Islet precursor cell (in vitro differentiated cells): Measurements from ENCODE around the gene ANKRD63.

Experiments used
- DNase-seq: peaks from one replicate; pipeline ENCODE4 v3.0.0-alpha.2; 2018

ANKRD63 gene

DNA sequence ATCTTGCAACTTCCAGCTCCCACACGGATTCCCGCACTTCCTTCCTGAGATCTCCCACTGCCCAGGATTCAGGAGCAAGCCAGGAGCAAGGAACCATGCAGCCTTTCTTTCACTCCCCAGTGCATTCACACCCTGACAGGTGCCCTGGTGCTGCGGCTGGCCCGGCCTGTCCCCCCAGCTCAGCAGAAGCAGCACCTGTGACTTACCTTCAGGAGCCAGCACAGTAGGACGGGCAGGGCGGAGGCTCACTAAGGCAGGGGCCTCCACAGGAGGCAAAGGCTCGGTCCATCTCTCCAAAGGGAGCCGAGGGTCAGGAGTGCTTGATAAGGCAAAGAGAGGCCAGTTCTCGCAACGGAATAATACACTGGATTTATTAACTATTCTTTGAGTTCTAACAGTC lies 4.8 kb downstream of the ANKRD63 start:
- DNase-seq = no peak

DNA sequence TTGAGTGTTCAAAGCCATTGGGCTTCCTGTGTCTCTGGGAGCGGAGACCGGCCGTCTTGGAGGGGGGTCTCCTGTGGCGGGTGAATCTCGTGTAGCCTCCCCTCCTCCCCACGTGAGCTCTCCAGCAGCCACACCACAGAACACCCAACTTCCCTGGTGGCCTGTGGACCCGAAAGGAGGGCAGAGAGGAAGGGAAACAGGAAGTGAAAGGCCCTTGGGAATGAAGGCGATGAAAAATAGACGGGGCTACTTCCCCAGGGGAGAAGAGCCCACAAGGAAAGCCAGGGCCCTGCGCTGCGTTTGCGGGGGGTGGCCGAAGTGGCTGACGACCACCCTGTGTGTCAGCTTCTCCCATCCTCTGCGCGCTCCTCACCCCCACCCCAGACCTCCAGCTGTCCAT lies 5.4 kb downstream of the ANKRD63 start:
- DNase-seq = no peak

DNA sequence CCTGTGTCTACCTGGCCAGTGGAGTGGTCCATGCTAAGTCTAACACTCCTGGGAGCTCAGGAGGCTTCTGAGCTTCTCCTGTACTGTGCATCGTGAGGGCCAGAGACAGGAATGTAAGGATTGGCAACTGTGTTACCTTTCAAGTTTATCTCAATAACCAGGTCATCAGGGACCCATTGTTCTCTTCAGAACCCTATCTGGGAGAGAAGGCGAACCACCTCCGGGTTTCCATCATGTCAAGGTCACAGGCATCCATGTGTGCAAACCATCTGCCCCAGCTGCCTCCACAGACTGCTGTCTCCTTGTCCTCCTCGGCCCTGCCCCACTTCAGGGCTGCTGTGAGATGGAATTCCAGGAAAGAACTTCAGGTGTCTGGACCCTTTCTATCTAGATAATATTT lies 5.9 kb downstream of the ANKRD63 start:
- DNase-seq = no peak

DNA sequence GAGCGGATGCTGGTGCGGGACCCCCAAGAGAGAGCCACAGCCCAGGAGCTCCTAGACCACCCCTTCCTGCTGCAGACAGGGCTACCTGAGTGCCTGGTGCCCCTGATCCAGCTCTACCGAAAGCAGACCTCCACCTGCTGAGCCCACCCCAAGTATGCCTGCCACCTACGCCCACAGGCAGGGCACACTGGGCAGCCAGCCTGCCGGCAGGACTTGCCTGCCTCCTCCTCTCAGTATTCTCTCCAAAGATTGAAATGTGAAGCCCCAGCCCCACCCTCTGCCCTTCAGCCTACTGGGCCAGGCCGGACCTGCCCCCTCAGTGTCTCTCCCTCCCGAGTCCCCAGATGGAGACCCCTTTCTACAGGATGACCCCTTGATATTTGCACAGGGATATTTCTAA lies 6.9 kb downstream of the ANKRD63 start:
- no peak for DNase-seq

DNA sequence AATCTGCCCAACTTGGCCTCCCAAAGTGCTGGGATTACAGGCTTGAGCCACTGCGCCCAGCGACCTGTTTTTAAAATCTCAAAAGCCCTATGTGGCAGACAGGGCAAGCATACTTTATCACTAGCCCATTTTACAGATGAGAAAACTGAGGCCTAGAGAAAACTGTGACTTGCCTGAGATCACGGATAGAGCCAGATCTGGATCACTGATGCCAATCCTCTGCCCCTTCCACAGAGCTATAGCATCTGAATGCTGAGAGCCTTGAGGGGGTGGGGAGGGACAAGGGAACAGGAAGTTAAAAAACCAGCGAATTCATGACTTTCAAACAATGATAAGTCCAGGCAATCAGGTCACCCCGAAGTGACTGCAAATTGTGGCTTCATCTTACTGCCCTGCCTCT lies 7.3 kb downstream of the ANKRD63 start:
- DNase-seq = no peak

DNA sequence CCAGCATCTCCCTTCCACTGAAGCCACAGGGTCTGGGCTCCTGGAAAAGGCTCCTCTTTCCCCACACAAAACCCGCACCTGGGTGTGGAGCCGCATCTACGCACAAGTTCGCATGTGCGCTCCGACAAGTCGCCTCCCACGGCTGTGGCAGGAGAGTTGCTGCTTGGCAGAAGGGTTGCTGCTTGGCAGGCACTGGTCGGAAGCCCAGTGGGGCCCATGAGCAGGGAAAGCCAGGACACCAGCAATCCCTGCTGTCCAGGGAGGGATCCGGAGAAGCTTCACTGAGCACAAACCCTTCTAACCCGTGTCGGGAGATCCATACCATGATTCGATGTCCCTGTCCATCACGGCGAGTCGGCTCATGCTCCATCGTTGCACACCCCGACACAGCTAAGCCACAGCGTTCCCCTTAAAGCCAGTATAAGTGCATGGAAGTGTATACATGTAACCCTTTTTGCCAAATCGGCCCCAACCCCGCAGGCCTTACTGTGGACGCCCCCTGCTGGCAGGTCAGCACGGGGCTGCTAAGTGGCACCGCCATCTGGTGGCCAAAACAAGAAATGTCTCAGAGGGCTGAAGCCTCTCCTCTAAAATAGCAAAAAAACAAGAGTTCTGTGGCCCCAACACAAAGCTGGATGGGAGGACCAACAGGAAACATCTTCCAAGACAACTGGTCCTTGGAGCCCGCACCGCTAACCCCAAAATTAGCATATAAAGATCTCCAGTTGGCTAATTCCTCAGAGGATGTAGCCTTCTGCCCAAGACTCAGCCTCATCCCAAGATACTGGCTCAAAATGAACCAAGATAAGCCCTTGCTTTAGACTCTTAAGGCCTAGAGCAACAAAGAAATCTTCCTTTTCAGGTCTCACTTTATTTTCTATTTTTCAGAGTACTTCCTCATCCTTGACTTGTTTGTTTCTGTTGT lies 8.3 kb downstream of the ANKRD63 start:
- peak; percentile 89 for DNase-seq

DNA sequence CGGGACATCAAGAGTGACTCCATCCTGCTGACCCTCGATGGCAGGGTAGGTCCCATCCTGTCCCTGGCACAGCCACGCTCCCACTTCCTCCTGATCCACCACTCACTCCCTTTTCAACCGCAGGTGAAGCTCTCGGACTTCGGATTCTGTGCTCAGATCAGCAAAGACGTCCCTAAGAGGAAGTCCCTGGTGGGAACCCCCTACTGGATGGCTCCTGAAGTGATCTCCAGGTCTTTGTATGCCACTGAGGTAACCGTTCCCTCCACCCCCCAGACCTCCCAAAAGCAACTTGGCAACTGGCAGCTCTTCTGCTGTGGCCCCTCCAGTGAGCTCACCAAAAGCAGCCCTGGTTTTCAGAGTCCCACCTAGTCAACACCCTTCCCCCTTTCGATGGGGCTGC lies 9.4 kb downstream of the ANKRD63 start:
- no peak for DNase-seq

DNA sequence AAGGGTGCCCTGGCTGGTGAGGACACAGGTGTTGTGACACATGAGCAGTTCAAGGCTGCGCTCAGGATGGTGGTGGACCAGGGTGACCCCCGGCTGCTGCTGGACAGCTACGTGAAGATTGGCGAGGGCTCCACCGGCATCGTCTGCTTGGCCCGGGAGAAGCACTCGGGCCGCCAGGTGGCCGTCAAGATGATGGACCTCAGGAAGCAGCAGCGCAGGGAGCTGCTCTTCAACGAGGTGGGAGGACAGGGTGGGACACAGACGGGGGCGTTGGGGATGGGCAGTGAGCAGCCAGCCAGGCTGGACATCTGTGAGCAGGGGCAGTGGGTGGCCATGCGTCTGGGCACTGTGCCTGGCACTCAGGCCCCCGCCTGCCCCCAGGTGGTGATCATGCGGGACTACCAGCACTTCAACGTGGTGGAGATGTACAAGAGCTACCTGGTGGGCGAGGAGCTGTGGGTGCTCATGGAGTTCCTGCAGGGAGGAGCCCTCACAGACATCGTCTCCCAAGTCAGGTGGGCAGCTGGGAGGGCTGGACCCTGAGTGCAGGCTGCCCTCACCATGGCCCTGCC lies 10.3 kb downstream of the ANKRD63 start:
- no peak for DNase-seq

DNA sequence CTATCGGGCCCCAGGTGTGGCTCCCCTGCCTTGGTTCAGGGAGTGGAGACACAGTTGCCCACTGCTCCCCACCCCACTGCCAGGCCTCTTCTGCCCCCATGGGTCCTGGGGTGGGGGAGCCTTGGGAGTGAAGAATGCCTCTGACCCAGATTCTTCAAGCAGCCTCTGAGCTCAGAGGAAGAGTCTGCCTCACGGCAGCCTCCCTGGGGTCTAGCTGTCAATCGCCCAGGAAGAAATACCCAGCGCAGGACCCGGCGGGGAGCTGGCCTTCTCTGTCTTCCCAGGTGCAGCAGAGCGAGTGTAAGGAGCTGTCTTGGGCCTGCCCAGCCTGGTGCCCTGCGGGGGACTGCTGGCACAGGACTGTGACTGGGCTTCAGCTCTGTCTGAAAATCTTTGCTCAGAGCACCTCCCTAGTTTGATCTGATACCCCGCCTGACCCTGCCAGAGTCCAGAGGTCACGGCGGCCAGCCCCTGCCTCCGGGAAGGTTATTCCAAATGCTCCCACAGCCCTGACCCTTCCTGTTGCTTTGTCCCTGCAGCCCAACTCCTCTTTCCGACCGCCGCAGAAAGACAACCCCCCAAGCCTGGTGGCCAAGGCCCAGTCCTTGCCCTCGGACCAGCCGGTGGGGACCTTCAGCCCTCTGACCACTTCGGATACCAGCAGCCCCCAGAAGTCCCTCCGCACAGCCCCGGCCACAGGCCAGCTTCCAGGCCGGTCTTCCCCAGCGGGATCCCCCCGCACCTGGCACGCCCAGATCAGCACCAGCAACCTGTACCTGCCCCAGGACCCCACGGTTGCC lies 11.0 kb downstream of the ANKRD63 start:
- no peak for DNase-seq

DNA sequence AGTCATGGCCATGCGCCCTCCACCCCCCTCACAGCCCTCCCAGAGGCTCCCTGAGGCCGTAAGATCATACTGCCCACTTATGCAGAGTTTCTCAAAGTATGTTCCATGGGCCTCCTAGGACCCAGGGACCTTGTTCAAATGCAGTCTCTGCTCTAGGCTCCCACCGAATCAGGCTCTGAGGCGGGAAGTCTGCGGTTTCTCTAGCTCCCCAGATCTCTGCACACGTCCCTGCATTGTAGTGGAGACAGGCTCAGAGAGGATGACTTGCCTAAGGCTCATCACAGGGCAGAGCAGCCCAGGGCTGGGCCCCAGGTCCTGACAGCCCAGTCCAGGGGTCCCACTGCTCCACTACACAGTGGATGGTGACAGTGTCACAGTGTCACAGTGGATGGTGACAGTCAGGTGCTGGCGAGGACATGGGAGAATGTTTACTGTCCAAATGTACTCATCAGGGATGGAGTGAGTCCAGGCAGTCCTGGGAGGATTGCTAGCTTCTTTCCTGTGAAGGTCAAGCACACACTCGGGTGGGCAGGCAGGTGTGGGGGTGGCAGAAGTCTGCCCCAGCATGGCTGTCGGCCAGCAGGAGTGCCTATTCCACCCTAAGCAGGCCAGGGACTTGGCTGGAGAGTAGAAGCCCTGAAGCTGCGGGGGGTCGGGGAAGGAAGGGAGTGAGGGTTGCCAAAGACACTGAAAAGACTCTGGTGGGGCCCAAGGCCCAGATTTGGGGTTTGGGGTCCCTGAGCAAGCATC lies 12.4 kb downstream of the ANKRD63 start:
- no peak for DNase-seq

DNA sequence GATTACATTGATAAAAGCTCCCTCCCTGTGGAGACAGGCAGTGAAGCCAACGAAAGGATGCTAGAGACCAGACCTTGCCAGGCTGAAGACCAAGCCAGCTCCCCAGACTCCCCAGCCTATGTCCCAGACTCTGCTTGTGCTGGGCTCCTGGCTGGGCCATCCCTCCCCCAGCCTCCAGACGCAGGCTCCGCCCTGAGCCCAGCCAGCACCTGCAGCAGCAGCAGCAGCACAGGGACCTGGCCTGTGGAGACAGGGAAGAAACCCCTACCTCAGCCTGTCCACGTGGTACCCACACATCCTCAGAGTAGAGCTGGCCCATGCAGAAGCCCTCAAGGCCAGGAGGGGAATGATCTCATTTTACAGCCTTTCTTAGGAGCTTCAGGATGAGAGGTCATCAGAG lies 13.3 kb downstream of the ANKRD63 start:
- no peak for DNase-seq

DNA sequence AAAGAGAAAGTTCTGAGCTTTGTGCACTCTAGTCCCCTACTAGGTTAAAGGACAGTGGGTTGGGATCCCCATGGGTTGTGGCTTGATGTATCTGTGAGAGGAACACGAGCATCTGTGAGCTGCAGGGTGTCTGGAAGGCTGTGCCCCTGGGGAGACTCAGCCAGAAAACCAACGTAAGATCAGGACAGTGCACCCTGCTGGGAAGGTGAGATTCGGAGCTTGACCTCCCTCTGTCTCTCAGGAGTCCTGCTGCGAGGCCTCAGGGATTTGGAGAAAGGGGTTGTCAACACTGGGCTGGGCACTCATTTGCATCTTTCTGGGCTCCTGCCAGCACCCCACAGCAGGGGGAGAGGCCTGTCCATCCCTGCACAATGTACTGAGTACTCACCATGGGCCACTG lies 15.2 kb downstream of the ANKRD63 start:
- no peak for DNase-seq

DNA sequence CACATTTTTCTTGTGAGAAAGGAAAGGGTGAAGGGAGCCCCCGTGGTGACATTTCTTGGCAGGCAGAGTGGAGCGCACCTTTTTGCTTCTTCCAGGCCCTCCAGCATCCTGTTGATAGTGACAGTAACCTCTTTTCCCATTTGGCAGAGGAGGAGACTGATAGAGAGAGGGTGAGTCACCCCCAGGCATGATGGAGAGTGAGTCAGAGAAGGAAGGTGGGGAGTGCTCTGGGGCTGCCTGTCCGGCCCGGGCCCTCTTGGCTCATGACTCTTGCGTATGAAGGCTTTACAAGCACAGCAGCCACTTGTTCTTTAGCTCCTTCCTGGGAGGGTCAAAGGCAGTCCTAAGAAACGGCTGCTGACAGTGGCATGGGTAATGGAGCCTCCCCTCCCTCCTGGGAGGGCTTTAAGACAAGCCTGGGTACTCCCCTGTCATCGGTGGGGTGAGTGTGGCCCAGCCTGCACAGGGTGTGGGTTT lies 16.0 kb downstream of the ANKRD63 start:
- DNase-seq = peak; percentile 96

DNA sequence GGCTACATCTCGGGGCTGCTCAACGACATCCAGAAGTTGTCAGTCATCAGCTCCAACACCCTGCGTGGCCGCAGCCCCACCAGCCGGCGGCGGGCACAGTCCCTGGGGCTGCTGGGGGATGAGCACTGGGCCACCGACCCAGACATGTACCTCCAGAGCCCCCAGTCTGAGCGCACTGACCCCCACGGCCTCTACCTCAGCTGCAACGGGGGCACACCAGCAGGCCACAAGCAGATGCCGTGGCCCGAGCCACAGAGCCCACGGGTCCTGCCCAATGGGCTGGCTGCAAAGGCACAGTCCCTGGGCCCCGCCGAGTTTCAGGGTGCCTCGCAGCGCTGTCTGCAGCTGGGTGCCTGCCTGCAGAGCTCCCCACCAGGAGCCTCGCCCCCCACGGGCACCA lies 17.0 kb downstream of the ANKRD63 start:
- no peak for DNase-seq

DNA sequence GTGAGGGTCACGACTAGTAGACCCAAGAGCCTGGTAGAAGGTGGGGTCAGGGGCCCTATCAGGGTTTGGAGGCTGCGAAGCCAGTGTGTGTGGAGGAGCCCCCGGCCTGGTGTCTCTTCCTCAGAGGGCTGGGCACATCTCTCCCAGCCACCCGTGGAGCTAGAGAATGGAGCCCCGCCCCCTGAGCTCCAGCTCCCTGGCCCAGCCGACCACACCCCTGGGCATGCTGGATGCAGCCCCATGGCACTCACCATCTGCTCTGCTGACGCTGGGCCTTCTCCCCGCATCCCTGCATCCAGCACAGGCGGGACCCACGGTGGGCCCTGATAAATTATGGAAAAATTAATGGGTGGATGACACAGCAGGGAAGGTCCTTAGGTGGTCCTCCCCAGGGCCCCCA lies 17.5 kb downstream of the ANKRD63 start:
- no peak for DNase-seq

DNA sequence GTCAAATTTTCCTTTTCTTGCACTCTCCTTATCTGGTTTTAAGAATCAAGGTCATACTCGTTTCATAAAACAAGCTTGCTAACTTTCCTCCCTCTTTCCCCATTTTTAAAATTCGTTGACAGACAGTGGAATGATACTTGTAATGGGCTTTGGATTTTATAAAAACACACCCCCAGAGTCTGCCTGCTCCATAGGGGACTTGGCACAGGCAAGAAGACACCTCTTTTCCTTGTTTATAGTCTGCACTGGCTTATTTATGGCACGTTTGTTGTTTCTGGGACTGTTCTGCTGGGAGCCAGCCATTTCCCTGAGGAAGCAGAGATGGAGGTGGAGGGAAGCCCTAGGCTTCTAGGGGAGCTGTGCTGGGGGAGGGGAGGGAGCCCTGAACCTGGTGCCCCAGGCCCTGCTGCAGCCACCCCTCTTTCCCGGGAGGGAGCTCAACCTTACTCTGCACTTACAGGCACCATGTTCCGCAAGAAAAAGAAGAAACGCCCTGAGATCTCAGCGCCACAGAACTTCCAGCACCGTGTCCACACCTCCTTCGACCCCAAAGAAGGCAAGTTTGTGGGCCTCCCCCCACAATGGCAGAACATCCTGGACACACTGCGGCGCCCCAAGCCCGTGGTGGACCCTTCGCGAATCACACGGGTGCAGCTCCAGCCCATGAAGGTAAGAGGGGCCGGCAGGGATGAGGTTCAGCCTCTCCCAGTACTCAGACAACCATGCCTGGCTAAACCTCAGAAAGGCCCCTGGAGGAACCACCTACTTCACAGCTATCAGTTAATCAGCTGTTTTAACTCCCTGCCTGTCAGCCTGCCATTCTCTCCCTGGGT lies 18.3 kb downstream of the ANKRD63 start:
- no peak for DNase-seq

DNA sequence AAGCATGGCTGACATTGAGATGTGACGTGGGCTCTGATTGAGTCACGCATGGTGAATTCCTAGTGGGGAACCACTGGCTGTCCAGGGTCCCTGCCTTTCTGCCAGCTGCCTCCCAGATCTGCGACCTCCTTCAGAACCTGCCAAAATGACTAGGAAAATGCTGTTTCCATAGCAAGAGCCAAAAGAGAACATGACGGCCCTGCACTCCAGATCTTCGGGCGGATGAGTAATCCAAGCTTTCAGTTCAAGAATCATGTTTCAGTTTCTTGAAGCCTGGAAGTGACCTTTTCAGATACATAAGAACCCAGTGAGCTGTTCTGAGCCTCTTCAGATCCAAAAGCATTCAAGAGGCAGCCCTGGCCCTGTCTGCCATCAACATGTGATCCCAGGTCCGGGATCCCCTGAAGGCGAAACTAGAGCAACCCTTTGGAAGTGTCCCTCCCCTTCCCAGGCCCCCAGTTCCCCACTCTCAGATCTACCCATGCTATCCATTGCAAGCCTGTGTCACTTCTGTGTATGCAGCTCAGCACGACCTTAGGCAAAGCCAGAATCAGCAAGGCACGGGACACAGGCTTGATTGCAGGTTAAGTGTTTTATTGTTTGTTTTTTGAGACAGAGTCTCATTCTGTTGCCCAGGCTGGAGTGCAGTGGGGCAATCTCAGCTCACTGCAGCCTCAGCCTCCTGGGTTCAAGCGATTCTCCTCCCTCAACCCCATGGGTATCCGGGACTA lies 19.7 kb downstream of the ANKRD63 start:
- DNase-seq = no peak

DNA sequence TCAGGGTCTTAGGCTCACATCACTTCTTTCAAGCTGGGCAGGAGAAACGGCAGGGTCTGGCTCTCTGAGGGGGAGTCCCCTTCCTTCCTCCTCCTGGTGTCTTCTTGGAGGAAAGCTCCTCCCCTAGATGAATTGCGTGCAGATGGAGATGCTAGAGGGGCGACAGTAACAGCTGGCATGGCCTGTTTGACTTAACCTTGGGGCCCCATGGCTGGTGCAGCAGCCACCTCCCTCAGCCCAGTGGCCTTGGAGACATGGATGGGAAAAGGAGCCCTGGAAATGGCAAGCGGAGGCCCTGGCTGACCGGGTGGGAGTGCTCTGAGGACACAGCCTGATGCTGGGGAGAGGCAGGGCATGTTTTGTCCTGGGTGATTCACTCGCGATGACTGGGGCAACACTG lies 23.8 kb downstream of the ANKRD63 start:
- DNase-seq = no peak

DNA sequence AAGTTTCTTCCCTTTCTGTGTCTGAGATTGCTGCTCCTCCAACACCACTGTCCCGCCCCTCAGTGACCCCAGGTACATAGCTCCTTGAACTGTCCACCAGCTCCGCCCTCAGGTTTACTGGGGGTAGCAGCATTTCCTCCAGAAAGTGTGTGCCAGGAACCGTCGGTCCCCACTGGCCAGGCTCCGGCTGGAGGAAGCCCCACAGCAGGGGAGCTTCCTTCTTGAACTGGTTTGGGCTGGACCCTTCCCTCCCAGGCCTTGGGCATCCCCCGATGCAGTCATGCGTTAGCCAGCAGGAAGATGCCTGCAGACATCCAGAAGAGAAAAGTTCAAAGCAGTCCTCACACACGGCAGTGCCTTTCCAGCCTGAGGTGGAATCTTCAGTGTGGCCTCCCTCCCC lies 24.3 kb downstream of the ANKRD63 start:
- peak; percentile 78 for DNase-seq

DNA sequence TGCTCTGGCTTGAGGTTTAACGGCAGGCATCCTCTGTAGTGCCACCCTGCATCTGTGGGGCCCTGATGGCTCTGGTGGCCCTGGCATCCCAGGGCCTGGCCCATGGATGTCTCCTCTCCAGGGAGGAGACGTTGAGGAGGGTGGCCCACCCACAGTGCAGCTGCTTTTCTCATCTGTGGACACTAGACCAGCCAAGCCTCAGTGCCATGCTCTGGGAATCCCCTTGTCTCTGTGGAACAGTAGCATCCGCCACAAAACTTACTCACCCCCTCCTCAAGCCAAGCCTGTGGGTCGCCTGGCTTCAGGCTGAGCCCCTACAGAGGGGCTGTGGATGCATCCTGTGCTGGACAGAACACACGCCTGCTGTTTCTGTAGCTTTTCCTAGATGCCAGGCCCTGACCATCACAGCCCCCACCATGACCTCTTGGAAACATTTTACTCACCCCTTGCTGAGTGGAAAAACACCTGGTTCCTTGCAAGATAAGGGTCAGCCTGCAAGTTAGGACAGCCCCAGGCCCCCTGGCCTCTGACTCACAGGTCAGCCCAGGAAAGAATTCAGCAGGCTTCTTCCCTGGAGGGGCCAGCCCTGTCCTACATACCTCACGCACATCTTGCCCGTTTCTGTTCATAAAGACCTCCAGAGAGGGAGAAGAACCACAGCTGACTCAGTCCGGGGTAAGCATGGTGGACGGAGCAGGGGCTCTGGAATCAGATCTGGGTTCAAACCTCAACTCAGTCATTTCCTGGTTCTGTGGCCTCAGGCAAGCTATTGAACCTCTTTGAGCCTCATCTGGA lies 25.0 kb downstream of the ANKRD63 start:
- DNase-seq = peak; percentile 98
